GM21723 (cell line): Measurements from ENCODE around the gene RSPRY1.
"Not testable (repeated sequence)": the region's sequence is repeated elsewhere in the genome, so short reads cannot be mapped to it uniquely, and the experiment has no call there.

ENCODE experiments used
- ATAC-seq: cut with Tn5 transposase; IDR thresholded peaks from one replicate; pipeline ENCODE4 v1.9.1; 2021; ENCODE audit warnings: mild to moderate bottlenecking, moderate library complexity; ENCODE audit not compliant: unreplicated experiment

The RSPRY1 gene

GRCh38 chr16:57185446-57185944 lies 634 bp upstream of the RSPRY1 start:
- peak; percentile 41 for ATAC-seq

GRCh38 chr16:57186872-57187854 lies 1.0 kb downstream of the RSPRY1 start:
- ATAC-seq, result peak; percentile 4

GRCh38 chr16:57187902-57188710 lies 2.0 kb downstream of the RSPRY1 start:
- not testable (repeated sequence) for ATAC-seq

DNA sequence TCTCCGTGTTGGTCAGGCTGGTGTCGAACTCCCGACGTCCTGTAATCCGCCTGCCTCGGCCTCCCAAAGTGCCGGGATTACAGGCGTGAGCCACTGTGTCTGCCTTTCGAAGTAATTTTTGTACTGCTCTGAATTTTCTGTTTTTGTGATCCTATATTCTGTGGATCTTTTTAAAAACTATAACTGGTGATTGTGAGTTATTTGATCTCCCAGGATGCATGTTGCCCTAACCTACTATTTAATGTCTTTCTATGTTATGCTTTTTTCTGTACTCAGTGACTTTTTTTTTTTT lies 2.5 kb downstream of the RSPRY1 start:
- no peak for ATAC-seq

DNA sequence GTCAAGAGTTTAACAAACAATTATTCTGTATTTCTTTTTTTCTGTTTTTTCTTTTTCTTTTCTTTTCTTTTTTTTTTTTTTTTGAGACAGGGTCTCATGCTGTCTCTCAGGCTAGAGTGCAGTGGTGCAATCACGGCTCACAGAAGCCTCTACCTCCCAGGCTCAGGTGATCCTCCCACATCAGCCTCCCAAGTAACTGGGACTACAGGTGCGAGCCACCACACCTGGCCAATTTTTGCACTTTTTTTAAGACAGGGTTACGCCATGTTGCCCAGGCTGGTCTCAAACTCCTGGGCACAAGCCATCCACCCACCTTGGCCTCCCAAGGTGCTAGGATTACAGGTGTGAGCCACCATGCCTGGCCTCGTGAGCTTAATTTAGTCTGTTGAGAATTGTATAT lies 3.4 kb downstream of the RSPRY1 start:
- ATAC-seq, result not testable (repeated sequence)

DNA sequence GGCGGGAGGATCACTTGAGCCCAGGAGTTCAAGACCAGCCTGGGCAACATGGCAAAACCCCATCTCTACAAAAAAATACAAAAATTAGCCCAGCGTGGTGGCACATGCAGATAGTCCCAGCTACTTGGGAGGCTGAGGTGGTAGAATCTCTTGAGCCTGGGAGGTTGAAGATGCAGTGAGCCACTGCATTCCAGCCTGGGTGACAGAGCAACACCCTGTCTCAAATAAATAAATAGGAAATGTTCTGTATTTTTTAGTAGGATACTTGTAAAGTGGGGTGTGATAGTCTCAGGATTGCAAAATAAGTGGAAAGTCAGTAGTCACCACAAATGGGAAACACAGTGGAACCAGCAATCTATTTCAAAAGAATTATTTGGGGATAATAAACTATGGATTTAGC lies 4.0 kb downstream of the RSPRY1 start:
- no peak for ATAC-seq

- no peak for ATAC-seq
Measured at GRCh38 chr16:57191056-57191571, 5.0 kb downstream of the RSPRY1 start.

DNA sequence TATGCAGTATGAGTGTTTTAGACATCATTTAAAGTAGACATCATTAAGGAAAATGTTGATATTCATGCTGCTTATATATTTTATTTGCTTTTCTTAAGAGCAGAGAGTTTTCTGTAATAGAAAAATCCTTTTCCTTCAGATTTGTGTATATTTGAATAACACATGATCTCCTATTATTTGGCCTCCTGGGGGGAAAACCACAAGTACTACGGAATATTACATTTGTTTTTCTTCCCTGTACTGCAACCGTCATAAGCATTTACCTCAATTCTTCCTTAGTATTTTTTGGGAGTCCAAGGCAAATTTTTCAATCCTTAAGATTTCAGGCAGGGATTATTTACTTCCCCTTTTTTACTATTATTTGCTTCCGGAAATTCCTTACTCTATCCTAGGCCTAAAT lies 6.0 kb downstream of the RSPRY1 start:
- no peak for ATAC-seq

- ATAC-seq, result no peak
Measured at GRCh38 chr16:57192720-57193486, 6.8 kb downstream of the RSPRY1 start.

- ATAC-seq, result no peak
Measured at GRCh38 chr16:57194512-57194911, 8.4 kb downstream of the RSPRY1 start.

DNA sequence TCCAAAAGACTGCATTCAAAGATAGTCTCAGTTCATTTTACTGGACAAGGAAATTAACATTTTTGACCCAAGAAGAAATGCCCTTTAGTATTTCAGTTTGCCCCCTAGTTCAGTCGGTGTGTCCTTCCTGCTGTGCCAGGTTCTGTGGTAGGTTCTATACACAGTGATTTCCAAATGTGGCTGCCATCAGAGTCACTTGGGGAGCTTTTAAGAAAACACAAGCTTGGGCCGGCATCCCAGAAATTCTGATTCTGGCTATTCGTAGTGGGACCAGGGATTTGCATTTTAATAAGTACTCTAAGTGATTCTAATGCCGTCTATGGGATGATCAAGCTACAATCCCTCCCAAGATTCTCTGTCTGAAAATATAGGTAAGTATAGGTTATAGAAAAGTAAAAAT lies 10.2 kb downstream of the RSPRY1 start:
- no peak for ATAC-seq

DNA sequence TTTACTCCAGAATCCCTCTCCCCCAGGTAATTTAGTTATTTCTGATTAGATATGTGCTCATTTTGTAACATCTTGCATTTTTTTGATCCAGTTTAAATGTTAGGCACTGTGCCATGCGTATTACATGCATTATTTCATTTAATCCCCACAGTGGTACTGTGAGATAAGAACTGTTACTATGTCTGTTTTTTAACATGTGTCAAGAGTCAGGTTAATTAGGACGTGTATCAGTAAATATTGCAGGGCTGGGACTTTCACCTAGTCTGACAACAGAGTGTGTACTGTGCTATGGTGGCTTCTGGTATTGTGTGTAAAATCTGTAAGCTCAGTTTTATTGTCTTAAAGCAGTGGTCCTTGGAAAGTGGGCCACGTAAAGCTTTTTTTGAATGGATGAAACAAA lies 10.6 kb downstream of the RSPRY1 start:
- ATAC-seq, result no peak

GRCh38 chr16:57200321-57200720 lies 14.2 kb downstream of the RSPRY1 start:
- ATAC-seq, result not testable (repeated sequence)

- not testable (repeated sequence) for ATAC-seq
Measured at GRCh38 chr16:57200926-57201325, 14.8 kb downstream of the RSPRY1 start.

DNA sequence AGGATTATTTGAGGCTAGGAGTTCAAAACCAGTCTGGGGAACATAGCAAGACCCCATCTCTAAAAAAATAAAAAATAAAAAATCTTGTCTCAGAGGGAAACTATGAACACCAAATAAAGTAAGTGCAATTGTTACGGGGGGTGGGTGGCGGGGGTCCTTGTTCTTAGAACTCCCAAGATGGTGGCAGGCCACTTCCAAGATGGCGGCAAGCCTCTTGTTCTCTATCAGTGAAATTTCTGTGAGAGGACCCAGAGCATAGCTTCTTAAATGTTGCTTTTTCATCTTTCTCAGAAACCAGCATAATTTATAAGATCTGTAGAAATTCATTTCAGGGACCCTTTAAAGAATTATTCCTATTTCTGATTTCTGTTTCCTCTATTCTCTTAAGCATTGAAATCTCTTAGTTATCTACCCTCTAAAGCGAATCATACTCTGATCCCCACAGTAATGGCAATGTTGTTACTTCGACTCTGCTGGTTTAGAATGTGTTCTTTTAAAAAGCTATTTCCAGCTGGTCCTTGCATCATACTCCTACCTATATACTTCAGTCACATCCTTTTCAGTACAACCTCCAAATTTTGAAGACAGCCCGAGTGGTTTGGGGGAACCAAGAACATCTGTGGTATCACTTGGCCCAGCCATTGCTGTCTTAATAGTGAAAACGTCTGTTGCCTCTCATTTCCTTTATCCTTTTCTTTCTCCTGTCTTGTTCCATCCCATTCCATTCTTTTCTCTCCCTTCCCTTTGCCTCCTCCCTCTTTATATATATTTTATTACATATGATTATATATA lies 16.2 kb downstream of the RSPRY1 start:
- no peak for ATAC-seq

- ATAC-seq, result no peak
Measured at GRCh38 chr16:57203451-57203850, 17.3 kb downstream of the RSPRY1 start.

DNA sequence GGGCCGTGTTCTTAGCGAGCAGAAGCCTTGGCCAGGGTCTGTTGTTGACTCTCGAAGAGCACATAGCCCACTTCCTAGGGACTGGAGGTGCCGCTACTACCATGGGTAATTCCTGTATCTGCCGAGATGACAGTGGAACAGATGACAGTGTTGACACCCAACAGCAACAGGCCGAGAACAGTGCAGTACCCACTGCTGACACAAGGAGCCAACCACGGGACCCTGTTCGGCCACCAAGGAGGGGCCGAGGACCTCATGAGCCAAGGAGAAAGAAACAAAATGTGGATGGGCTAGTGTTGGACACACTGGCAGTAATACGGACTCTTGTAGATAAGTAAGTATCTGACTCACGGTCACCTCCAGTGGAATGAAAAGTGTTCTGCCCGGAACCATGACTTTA lies 18.5 kb downstream of the RSPRY1 start:
- no peak for ATAC-seq

DNA sequence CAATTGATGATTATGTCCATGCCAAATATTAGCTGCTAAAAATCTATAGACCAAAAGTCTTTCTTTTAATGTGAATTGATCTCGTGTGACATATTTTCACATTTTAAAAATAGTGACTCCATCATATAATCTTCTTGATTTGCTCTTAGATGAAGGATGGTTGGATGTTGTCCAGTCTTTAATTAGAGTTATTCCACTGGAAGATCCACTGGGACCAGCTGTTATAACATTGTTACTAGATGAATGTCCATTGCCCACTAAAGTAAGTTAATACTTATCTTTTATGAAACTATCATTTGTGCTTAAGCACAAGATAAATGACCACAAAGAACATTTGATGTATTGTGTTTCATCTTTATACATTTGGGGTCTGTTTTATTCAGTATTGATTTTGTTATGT lies 22.8 kb downstream of the RSPRY1 start:
- ATAC-seq, result no peak

GRCh38 chr16:57209780-57210179 lies 23.7 kb downstream of the RSPRY1 start:
- no peak for ATAC-seq

GRCh38 chr16:57213462-57213861 lies 27.3 kb downstream of the RSPRY1 start:
- no peak for ATAC-seq
